SK-N-MC (cell line): ENCODE data around the gene COL5A3.
A peak's percentile ranks its signal among the peaks of the same experiment; 100 is the strongest.

Experiments used
- EZH2 ChIP-seq: fragments of 200-600 bp; sonication (generic); IDR thresholded peaks from one replicate; pipeline ENCODE4 v1.6.1; 2017; ENCODE audit warnings: antibody characterized with exemption
- POLR2AphosphoS5 ChIP-seq: IDR thresholded peaks from 2 replicates; pipeline ENCODE4 v1.6.1; 2012; ENCODE audit warnings: mild to moderate bottlenecking, low read depth, low read length, borderline replicate concordance

- TF ChIP-seq EZH2 (no peak), POLR2AphosphoS5 (0 out of 2 replicates have a peak, but pooled peaks have one; percentile 35)
Observed at GRCh38 chr19:9917321-9917720, 93.0 kb downstream of the COL5A3 start.
